HG03460 (cell line): ENCODE data around the gene YOD1.

Source experiments
- ATAC-seq: cut with Tn5 transposase; IDR thresholded peaks from one replicate; pipeline ENCODE4 v1.9.1; 2021; ENCODE audit not compliant: unreplicated experiment

YOD1 gene

DNA sequence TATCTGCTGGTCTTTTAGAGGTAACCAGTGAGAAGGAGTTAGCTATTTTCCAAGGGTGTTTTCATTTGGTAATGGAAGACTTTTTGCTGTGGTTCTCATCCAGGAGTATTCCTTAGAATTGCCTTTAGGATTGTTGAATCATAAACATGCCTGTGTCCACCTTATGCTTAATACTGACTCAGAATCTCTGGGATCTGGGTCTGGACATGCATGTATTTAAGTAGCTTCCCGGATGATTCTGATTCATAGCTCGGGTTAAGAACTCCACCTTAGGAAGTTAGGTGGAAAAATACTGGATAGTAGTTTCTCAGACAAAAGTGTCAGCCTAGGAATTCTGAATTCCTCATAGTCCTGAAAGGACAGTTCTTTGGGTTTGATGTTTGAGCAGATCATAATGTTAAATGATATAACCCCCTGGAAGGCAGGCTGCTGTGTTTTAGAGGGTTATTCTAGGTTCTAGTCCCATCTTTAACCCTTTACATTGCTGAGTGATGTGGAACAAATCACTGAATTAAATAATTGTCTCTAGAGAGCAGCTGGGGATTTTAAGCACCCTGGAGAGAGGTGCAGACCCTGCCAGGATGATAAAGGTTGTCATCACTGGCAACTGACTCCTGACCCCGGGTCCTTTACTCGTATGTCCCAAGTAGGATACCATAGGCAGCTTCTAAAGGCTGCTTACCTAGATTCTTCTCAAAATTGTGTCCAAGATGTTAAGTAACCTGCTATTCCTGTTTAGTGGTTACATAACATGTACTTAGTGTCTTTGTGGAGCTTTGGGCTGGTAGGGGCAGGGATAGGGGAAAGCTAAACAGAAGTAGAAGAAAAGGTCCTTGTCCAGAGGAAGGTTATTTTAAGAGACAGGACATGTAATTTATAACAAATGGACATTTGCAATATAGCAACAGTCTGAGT is 23.2 kb upstream of the YOD1 start:
- ATAC-seq: no peak

DNA sequence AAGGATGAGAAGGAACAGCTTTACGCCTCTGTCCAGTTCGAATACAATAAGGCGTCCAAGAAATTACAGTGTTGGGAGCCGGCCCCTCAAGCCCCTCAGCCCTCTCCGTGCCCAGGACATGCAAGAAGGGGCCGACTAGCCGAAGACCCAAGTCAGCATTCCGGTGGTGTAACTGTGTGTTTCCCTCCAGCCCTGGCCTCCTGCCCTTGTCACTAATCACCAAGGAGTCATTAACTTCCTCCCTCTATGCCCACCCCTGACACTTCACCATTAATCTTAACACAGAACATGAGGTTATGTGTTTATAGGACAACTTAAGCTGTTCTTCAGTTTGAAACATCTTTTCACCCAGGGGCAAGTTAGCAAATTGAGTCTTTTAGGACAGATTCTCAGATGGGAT is 21.2 kb upstream of the YOD1 start:
- no peak for ATAC-seq

DNA sequence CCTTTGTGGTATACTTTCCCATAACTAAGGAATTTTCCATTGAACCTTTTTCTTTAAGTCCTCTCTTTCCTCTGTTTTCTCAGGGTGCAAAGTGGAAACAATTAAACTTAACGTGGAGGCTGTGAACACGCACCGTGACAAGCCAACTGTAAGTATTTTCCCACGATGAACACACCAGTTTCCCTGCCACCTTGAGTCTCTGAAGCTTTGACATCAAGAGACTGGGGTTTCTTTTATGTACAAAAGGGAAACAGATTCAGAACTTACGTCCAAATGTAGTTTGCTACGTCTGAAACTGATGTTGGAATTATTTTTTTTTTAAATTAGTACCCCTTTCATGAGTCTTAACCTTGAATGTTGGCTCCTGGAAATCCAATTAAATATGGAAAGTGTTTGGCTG is 20.4 kb upstream of the YOD1 start:
- no peak for ATAC-seq

- ATAC-seq: no peak
Measured at GRCh38 chr1:207070811-207071210, 19.8 kb upstream of the YOD1 start.

GRCh38 chr1:207069858-207070506 is 19.0 kb upstream of the YOD1 start:
- ATAC-seq: no peak

- no peak for ATAC-seq
Measured at GRCh38 chr1:207069061-207069460, 18.1 kb upstream of the YOD1 start.

GRCh38 chr1:207067665-207068064 is 16.7 kb upstream of the YOD1 start:
- no peak for ATAC-seq

- ATAC-seq: no peak
Measured at GRCh38 chr1:207067185-207067584, 16.2 kb upstream of the YOD1 start.

DNA sequence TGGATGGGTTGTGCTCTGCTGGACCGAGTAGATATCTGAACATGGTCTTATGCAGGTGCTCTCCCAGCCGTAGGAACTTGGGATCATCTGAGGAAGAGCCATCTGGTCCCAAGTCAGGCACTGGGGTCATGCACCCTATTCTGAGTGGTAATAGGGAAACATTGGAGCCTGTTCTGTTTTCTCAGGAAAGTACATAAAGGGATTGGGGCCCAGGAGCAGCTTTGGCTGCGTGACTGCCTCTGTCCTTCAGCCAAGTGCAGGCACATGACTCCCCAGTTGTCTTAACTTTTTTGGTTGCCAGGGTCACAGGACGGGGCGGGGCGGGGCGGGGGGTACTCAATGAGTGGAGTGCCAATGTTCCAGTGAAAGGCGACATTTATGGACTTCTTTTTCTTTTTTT is 13.6 kb upstream of the YOD1 start:
- ATAC-seq: no peak

GRCh38 chr1:207063014-207063413 is 12.0 kb upstream of the YOD1 start:
- ATAC-seq: no peak

DNA sequence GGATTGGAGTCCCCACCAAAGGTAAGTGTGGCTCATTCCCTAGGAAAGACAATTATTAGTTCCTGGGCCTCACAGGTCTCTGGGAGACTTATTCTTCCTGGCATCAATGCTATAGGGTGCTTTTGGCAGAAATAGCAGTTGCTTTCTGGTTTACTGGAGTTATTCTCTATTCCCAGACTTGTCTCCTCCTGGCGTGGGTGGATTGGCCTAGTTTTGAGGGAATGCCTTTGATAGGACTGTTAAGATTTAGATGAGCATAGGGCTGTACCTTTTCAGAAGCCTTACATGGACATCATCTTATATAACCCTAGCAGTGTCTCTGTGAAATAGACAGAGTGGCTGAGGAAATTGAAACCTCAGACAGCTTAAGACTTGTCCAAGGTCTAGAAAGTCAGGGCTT is 11.1 kb upstream of the YOD1 start:
- no peak for ATAC-seq

GRCh38 chr1:207060596-207060995 is 9.6 kb upstream of the YOD1 start:
- ATAC-seq: no peak

DNA sequence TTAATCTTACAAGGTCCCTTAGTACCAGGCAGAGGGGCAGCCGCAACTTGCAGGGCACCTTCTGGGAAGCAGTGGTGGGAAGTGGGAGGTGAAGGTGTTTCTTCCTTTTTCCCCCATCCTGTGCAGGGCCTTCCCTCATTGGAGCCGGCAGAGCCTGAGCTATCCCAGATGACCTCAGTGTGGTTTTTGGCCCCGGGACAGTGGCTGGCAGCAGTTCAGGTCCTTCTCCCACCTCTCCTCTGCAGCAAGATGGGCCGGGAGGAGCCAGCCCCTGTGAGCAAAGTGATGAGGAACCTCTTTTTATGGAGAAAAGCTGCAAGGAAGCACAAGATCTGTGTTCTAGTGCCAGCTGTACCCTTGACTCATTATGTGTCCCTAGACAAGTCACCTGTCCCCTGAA is 8.9 kb upstream of the YOD1 start:
- ATAC-seq: no peak

DNA sequence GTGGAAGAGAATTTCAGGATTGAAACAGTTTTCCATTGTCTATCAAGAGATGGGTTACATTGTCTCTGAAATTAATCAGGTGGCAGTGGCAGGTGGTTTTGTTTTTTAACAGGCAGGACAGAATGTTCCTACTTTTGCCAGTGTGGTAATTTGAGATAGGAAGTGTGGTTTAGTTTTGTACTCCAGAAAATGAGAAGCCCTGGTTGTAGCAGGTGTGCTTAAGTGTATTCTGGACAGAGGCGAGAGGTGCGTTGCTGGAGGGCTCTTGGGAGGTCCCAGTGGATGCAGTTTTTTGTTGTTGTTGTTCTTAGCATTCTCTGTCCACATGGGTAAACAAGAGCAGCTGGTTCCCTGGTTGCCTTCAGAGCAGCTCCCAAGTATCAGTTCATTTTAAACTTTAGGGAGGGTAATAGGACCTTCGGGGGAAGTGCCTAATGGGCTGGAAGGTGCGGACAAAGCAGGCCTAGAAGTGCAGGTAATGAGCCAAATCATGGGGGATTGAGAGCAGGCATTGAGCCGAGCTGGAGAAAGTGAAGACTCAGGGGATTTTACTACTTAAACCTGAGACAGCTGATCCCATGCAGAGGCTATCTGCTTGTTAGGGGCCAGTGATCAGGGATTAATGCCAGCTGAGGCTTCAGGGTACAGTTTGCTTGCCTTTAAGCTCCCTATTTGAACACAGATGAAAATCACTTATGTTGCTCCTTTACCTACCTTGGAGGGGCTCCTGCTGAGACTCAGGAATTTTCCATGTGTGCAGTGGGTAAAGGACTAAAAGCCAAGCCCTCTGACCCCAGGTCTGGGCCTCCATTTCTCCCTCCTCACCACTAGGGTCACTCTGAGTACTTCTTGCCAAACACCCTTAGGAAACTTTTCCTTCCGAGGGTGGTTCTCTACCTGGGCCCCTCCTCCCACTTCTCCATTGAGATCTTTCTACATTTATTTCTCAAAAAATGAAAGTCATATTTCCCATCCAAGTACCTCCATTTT is 8.2 kb upstream of the YOD1 start:
- ATAC-seq: no peak

- ATAC-seq: no peak
Measured at GRCh38 chr1:207058252-207058651, 7.2 kb upstream of the YOD1 start.

DNA sequence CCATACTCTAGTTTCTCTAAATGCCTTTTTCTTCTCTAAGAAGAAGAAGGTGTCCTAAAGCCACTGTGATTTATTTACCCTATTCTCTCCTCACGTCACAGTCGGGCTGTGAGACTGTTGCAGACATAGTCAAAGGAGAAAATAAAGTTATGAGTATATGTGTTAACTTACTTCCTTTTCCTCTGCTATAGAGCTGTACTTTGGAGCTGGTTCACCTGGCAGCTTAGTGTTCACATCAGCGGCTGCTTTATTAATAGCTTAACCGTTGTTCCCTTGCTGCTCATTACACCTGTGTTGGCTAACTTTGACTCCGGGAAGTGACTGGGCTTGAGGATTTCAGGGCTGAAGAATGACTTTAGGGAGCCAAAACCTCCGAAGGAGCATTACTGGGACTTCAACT is 5.7 kb upstream of the YOD1 start:
- no peak for ATAC-seq

DNA sequence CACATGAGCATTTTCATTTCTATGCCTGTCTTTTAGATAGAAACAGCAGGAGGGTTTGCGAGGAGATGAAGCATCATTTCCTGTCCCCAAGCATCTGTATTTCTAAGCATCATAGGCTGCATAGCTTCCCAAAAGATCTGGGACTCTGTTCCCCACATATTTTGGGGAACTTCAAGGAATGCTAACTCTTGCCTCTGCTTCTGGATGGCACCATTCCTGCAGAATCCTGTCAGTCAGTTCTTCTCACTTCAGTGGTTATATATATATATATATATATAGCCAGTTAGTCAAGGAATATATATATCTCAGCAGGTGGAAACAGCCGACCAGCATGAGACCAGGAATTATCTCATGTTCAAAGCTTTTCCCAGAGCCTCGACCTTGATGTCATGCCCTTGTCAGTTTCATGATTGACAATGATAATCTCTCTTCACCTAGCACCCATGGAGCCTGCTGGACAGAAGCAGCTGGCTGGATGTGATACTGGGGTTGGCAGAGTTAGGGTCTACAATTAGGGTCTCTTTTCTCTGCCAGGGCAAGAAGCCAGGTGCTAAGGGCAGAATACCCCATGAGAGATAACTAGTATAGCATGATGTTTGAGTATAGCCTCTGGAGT is 4.5 kb upstream of the YOD1 start:
- no peak for ATAC-seq

DNA sequence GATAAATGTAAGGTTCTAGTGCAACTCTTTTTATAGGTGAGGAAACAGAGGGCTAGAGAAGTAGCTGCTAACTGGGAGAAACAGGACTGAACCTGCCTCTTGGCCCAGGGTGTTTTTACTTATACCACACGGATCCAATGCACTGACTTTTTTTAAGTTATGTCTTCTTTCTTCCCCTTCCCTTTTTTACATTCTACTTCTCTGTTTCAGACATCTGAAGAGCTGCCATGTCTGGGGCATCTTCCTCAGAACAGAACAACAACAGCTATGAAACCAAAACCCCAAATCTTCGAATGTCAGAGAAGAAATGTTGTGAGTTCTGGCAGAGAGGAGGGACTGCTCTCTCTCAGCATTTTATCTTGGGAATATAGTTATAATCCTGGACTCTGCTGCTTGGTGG is 3.5 kb upstream of the YOD1 start:
- ATAC-seq: no peak

- ATAC-seq: peak; percentile 85
Measured at GRCh38 chr1:207052911-207053769, 2.1 kb upstream of the YOD1 start, which contains the start of gene PFKFB2. Gene PFKFB2, plus strand, starts transcription at chr1:207053275. Its CDS starts 1,443 bp downstream, at chr1:207054718.
